Uterus (tissue), 4 donors: Measurements from ENCODE around the gene XYLT1. TPM values are rescaled to one million over a fixed set of nuclear protein-coding genes. Genes with fewer than 3 reads are reported as not detected.

Experiments
- DNase-seq, 2 donors: peaks; one replicate each; pipeline ENCODE4 v3.0.0-alpha.2; 2019 to 2020
- H3K27ac ChIP-seq, 2 donors: fragments of 200-600 bp; sonication (generic); 1 replicate in 1 of 2; 2 replicates in 1 of 2; pipeline ENCODE4 v1.5.1; 2016 to 2018
- H3K27me3 ChIP-seq, 2 donors: fragments of 200-600 bp; sonication (generic); one replicate each; pipeline ENCODE4 v1.5.1; 2018 to 2019; ENCODE audit warnings: control low read depth in 1 of 2
- H3K36me3 ChIP-seq, 2 donors: fragments of 200-600 bp; sonication (generic); one replicate each; pipeline ENCODE4 v1.5.1; 2019; ENCODE audit warnings: control low read depth in 1 of 2
- H3K4me1 ChIP-seq, 2 donors: fragments of 200-600 bp; sonication (generic); one replicate each; pipeline ENCODE4 v1.5.1; 2018 to 2019; ENCODE audit warnings: control low read depth in 1 of 2
- H3K4me3 ChIP-seq, 2 donors: fragments of 200-600 bp; sonication (generic); 1 replicate in 1 of 2; 2 replicates in 1 of 2; pipeline ENCODE4 v1.5.1; 2018 to 2019; ENCODE audit warnings: mild to moderate bottlenecking in 1 of 2
- H3K9me3 ChIP-seq, 2 donors: fragments of 200-600 bp; sonication (generic); one replicate each; pipeline ENCODE4 v1.5.1; 2019; ENCODE audit warnings: control low read depth in 1 of 2
- CTCF ChIP-seq, 4 experiments: fragments of 200-600 bp in 2 of 4; fragments of 450-650 bp in 2 of 4; sonication (generic) in 2 of 4; IDR thresholded peaks; one replicate each; pipeline ENCODE4 v1.5.1; 2016 to 2019; ENCODE audit warnings: antibody characterized with exemption in 4 of 4, mild to moderate bottlenecking in 2 of 4, moderate library complexity in 1 of 4
- POLR2A ChIP-seq, 2 donors: fragments of 450-650 bp; IDR thresholded peaks; one replicate each; pipeline ENCODE4 v1.6.1; 2016; ENCODE audit warnings: antibody characterized with exemption in 2 of 2, mild to moderate bottlenecking in 1 of 2, moderate library complexity in 1 of 2
- intact Hi-C: fragments of 100-400 bp; cut with DNase I; formaldehyde crosslinking; loops from one replicate; pipeline ENCODE4 v1.15.1; 2023; ENCODE audit warnings: low total_unique reads
- total RNA-seq, 4 donors: library from RNA; depleted of rRNA in 3 of 4; stranded (reverse); fragments of >200 nt in 3 of 4; gene quantifications; one replicate each; pipeline versions ENCODE4 v1.1.0 to v1.2.4, GENCODE V29; 2014 to 2023
- donor health status: DM: yes; HTN: yes; CAD: no.

Gene XYLT1
- total RNA-seq, 4 donors from 2014 or later: 1.5 to 42.2 (median 15.7) TPM

GRCh38 chr16:17067882-17068281 is 402.9 kb downstream of the XYLT1 start:
- Histone ChIP-seq H3K36me3 (no peaks in the 10 kb centered on the region), H3K9me3 (no peaks in the 10 kb centered on the region), H3K4me1 (no peaks in the 10 kb centered on the region), H3K27ac (no peak overlapping the region), H3K4me3 (no peak overlapping the region), H3K27me3 (no peaks in the 10 kb centered on the region)
- no peak for TF ChIP-seq CTCF (IDR thresholded peaks at IDR 0.05)
- no peak for TF ChIP-seq POLR2A (IDR thresholded peaks at IDR 0.05)
- intact Hi-C loops: no loop called here
- DNase-seq: no peak

- Histone ChIP-seq H3K9me3 (no peaks in the 10 kb centered on the region), H3K4me1 (no peaks in the 10 kb centered on the region), H3K4me3 (no peak overlapping the region)
These were observed 407.3 kb downstream of the XYLT1 start for GRCh38 chr16:17063201-17064139.

GRCh38 chr16:17062676-17063075 is 408.1 kb downstream of the XYLT1 start:
- intact Hi-C loops: no loop called here
- no peaks in the 10 kb centered on the region for H3K9me3 ChIP-seq
- H3K27me3 ChIP-seq: no peaks in the 10 kb centered on the region
- TF ChIP-seq POLR2A (IDR thresholded peaks at IDR 0.05) (no peak), CTCF (IDR thresholded peaks at IDR 0.05) (no peak)
- no peaks in the 10 kb centered on the region for H3K4me1 ChIP-seq
- H3K27ac ChIP-seq: no peak overlapping the region
- no peaks in the 10 kb centered on the region for H3K36me3 ChIP-seq
- DNase-seq: no peak
- no peak overlapping the region for H3K4me3 ChIP-seq

More at GRCh38 chr16:17063201-17064139, 407.3 kb downstream of the XYLT1 start:
- intact Hi-C loops: no loop called here
- Histone ChIP-seq H3K36me3 (no peaks in the 10 kb centered on the region), H3K27ac (no peak overlapping the region), H3K27me3 (no peaks in the 10 kb centered on the region)
- TF ChIP-seq CTCF (IDR thresholded peaks at IDR 0.05) (no peak), POLR2A (IDR thresholded peaks at IDR 0.05) (no peak)
- DNase-seq: no peak

- Histone ChIP-seq H3K27me3 (no peaks in the 10 kb centered on the region), H3K4me3 (no peak overlapping the region), H3K4me1 (no peaks in the 10 kb centered on the region), H3K27ac (no peak overlapping the region), H3K36me3 (no peaks in the 10 kb centered on the region), H3K9me3 (no peaks in the 10 kb centered on the region)
- no peak for TF ChIP-seq POLR2A (IDR thresholded peaks at IDR 0.05)
- TF ChIP-seq CTCF (IDR thresholded peaks at IDR 0.05): no peak
- no peak for DNase-seq
- intact Hi-C loops: no loop called here
These were observed 409.4 kb downstream of the XYLT1 start for GRCh38 chr16:17061326-17061725.

- Histone ChIP-seq H3K4me1 (no peaks in the 10 kb centered on the region), H3K27ac (no peak overlapping the region), H3K4me3 (no peak overlapping the region), H3K36me3 (no peaks in the 10 kb centered on the region), H3K27me3 (no peaks in the 10 kb centered on the region), H3K9me3 (no peaks in the 10 kb centered on the region)
- intact Hi-C loops: no loop called here
- no peak for DNase-seq
- TF ChIP-seq CTCF (IDR thresholded peaks at IDR 0.05): no peak
These were observed 412.3 kb downstream of the XYLT1 start for GRCh38 chr16:17058471-17058870.
